ENCODE data around the gene TMEM250. TPM values are rescaled to one million over a fixed set of nuclear protein-coding genes. Genes with fewer than 3 reads are reported as not detected.

TMEM250 gene
- total RNA-seq, 4 donors from 2014 or later: 28.7 to 66.1 (median 45.3) TPM

DNA sequence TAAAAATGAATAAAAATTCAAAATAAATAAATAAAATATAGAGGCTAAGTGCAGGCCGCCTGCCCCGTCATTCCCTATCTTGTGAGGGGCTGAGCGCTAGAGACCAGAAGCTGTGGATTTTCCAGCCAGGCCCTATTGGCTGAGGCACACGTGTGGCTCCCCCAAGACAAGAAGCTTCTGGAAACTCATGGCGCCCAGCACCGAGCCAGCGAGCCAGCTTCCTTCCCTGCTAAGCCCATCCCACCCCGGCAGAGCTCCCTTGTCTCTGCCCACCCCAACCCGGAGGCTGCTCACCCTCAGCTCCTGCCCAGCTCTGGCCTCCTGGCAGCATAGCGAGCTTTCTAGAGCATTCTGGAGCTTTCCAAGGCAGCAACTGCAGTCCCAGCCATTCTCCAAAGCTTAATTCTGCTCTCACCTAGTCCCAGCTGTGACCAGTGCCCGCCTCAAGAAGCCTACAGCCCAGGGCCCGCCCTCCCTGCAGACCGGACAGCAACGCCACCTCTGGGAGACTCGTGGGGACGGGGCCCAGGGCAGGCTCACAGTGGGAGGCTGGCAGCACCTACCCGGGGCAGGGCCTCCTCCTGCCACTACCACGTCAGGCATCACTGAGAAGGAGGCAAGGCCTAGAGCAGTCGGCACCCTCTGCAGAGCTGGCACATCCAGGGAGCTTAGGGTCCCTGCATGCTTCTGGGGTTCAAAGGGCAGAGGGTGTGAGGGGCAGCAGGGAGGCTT is 23.2 kb upstream of the TMEM250 start:
- WGBS, 2 donors (ENCODE audit: low coverage in 1 of 2): 83 to 86% methylated on average over 4 to 5 of the region's 19 CpGs
- ATAC-seq: no peak
- peaks cover 79% of the 10 kb centered on the region for H3K27me3 ChIP-seq

GRCh38 chr9:136140966-136141365 is 22.3 kb upstream of the TMEM250 start:
- no peaks in the 10 kb centered on the region for H3K36me3 ChIP-seq
- 33 to 53% methylated on average over 6 to 12 of the region's 14 CpGs for WGBS, 2 donors (ENCODE audit: low coverage in 1 of 2)
- H3K4me1 ChIP-seq: no peaks in the 10 kb centered on the region
- no peak for ATAC-seq
- H3K27ac ChIP-seq: no peak overlapping the region
- no peaks in the 10 kb centered on the region for H3K9me3 ChIP-seq
- peaks cover 79% of the 10 kb centered on the region for H3K27me3 ChIP-seq
- no peak overlapping the region for H3K4me3 ChIP-seq
- TF ChIP-seq EP300 (IDR thresholded peaks at IDR 0.05) (no peak), POLR2A (IDR thresholded peaks at IDR 0.05) (no peak), POLR2AphosphoS5 (IDR thresholded peaks at IDR 0.05) (no peak), CTCF (IDR thresholded peaks at IDR 0.05) (no peak)

More for the DNA sequence above, 23.2 kb upstream of the TMEM250 start:
- Histone ChIP-seq H3K36me3 (no peaks in the 10 kb centered on the region), H3K27ac (no peak overlapping the region), H3K4me1 (no peaks in the 10 kb centered on the region), H3K9me3 (no peaks in the 10 kb centered on the region), H3K4me3 (no peak overlapping the region)
- TF ChIP-seq POLR2AphosphoS5 (IDR thresholded peaks at IDR 0.05) (no peak), POLR2A (IDR thresholded peaks at IDR 0.05) (no peak), CTCF (IDR thresholded peaks at IDR 0.05) (no peak), EP300 (IDR thresholded peaks at IDR 0.05) (no peak)

DNA sequence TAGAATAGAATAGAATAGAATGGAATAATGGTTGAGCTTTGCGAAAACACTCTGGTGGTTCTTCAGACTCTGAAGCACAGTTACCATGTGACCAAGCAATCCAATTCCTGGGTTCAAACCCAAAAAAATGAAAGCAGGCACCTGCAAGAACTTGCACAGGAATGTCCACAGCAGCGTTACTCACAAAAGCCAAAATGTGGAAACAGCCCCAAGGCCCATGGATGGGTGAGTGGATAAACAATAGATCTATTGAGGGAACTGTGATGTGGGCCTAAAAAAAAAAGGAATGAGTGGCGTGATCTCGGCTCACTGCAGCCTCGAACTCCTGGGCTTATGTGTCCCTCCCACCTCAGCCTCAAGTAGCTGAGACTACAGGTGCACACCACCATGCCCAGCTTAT is 21.4 kb upstream of the TMEM250 start:
- 87 to 88% methylated on average over 4 to 5 of the region's 5 CpGs for WGBS, 2 donors (ENCODE audit: low coverage in 1 of 2)
- Histone ChIP-seq H3K4me3 (no peak overlapping the region), H3K27me3 (peaks cover 79% of the 10 kb centered on the region), H3K27ac (no peak overlapping the region), H3K9me3 (no peaks in the 10 kb centered on the region), H3K4me1 (no peaks in the 10 kb centered on the region), H3K36me3 (no peaks in the 10 kb centered on the region)
- TF ChIP-seq CTCF (IDR thresholded peaks at IDR 0.05): no peak
- TF ChIP-seq POLR2A (IDR thresholded peaks at IDR 0.05): no peak
- no peak for TF ChIP-seq EP300 (IDR thresholded peaks at IDR 0.05)
- TF ChIP-seq POLR2AphosphoS5 (IDR thresholded peaks at IDR 0.05): no peak
- ATAC-seq: no peak

DNA sequence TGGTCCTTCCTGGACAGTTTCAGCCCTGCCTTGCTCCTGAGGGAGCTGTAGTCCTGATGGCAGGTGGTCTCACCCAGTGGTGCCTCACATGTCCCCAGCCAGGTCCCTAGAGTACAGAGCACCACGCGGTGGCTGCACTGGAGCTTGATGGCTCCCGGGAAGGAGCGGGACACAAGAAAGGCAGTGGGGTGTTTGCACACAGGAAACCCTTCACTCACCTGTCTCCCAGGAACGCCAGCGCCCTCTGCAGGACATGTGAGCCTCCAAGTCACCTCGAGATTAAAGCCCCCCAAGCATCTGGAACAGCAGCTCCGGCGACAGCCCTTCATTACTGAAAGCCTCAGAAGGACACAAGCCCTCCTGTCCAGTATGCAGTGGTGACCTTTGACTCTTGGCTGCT is 19.9 kb upstream of the TMEM250 start:
- TF ChIP-seq POLR2A (IDR thresholded peaks at IDR 0.05) (no peak), POLR2AphosphoS5 (IDR thresholded peaks at IDR 0.05) (no peak), EP300 (IDR thresholded peaks at IDR 0.05) (no peak), CTCF (IDR thresholded peaks at IDR 0.05) (no peak)
- H3K27ac ChIP-seq: no peak overlapping the region
- H3K4me1 ChIP-seq: peaks cover 0 to 5% (median 3%) of the 10 kb centered on the region in 3 donors
- H3K4me3 ChIP-seq: no peak overlapping the region
- no peaks in the 10 kb centered on the region for H3K9me3 ChIP-seq
- 14% methylated on average over 5 of the region's 9 CpGs; no CpG with 5 or more reads in 1 of the 2 donors for WGBS, 2 donors (ENCODE audit: low coverage in 1 of 2)
- ATAC-seq: no peak
- no peaks in the 10 kb centered on the region for H3K36me3 ChIP-seq
- H3K27me3 ChIP-seq: peaks cover 79% of the 10 kb centered on the region

All from gastroesophageal sphincter (tissue), 4 donors.